Body of pancreas (tissue), 4 donors: Measurements from ENCODE around the gene CASKIN2.

Experiments used
- CTCF ChIP-seq, 7 experiments: fragments of 450-650 bp in 4 of 7; fragments of 200-600 bp in 3 of 7; sonication (generic) in 3 of 7; IDR thresholded peaks; one replicate each; pipeline ENCODE4 v1.5.1; 2016 to 2019; ENCODE audit warnings: antibody characterized with exemption in 7 of 7
- POLR2A ChIP-seq, 3 donors: fragments of 450-650 bp; IDR thresholded peaks; one replicate each; pipeline ENCODE4 v1.6.1; 2016; ENCODE audit warnings: antibody characterized with exemption in 3 of 3, mild to moderate bottlenecking in 2 of 3

GRCh38 chr17:75501378-75502071 is 13.8 kb downstream of the CASKIN2 start:
- no peak for TF ChIP-seq CTCF (IDR thresholded peaks at IDR 0.05)
- no peak for TF ChIP-seq POLR2A (IDR thresholded peaks at IDR 0.05)
